ENCODE measurements around the gene ITGA5. TPM values are rescaled to one million over a fixed set of nuclear protein-coding genes. Genes with fewer than 3 reads are reported as not detected.

The ITGA5 gene
- total and polyA plus RNA-seq, 9 of the 15 experiments (the other 6 are each of a cell fraction or from before 2014, with no cell fraction given) = 9.1 to 82.1 (median 47.4) TPM

DNA sequence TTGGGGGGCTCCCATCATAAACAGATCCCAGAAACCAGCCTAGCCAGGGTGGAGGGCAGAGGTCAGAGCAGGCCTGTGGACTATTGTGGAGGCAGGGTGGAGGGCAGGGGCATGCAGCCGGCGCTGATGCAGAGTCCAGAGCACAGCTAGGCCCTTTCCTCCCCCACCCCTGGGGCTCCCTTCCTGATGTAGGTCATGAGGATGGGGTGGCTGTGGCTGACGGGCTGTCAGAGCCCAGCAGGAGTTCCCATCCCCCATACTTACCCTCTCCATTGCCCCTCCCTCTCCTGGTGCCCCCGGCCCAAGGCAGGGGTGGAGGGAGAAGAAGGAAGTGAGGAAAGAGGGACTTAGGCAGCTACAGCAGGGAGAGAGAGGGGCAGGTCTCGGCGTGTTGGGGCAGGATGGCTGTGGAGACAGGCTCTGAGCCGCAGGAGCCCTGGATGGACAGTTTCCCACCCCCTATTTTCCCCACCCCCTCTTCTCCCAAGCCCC, 28.8 kb downstream of the ITGA5 start:
- FAIRE-seq (peak; percentile 23), DNase-seq (ENCODE audit: extremely low read depth in 1 of 4, low spot score in 3 of 4) (peak; percentile 73 to 84 (median 77)), ATAC-seq (peak; percentile 44)
- Histone ChIP-seq H3K9ac (ENCODE audit: insufficient read depth in 1 of 2, low read depth in 2 of 2, low read length in 2 of 2) (peak overlapping the region; percentile 27 to 91), H3K27ac (ENCODE audit: extremely low read depth, low read depth, low read length) (peak overlapping the region; percentile 62), H4K20me1 (replicated peaks; ENCODE audit: control insufficient read depth, insufficient read depth, low read length) (no peaks in the 10 kb centered on the region), H3K79me2 (ENCODE audit: control insufficient read depth, insufficient read depth, low read length) (peaks cover 85% of the 10 kb centered on the region), H3K9me3 (replicated peaks; ENCODE audit: control insufficient read depth, insufficient read depth, low read depth, low read length) (no peaks in the 10 kb centered on the region), H3K4me1 (replicated peaks in 1 of 2; ENCODE audit: control insufficient read depth in 2 of 2, insufficient read depth in 2 of 2, low read length in 2 of 2) (peaks cover 73 to 74% of the 10 kb centered on the region in 2 experiments), H3K9me1 (ENCODE audit: control insufficient read depth, insufficient read depth, low read length) (no peaks in the 10 kb centered on the region), H3K4me2 (ENCODE audit: insufficient read depth, low read length) (peak overlapping the region; percentile 88), H3K27me3 (ENCODE audit: control insufficient read depth in 2 of 2, insufficient read depth in 2 of 2, low read length in 2 of 2) (no peaks in the 10 kb centered on the region), H3K36me3 (ENCODE audit: control insufficient read depth, insufficient read depth, low read length) (peaks cover 38% of the 10 kb centered on the region), H3K4me3 (peak overlapping the region; percentile 57), H2AFZ (ENCODE audit: low read depth, low read length) (peak overlapping the region; percentile 54; the same call in 1 of the 2 replicates)
- 0% methylated on average over 5 of the region's 7 CpGs for WGBS (ENCODE audit: insufficient coverage, low coverage, missing lambda C conversion rate)
- in situ Hi-C loops (cut with MboI) = loop anchor here (10.0 kb wide), 1 partner anchor 55 kb away; no protein-coding TSS in a partner anchor
- BruUV-seq (replicated peaks) = no TSS peak
- ChIA-PET CTCF (ENCODE audit: low intra/inter-chr PET ratio) (no interaction called here), POLR2A (interaction anchor here (0.5 to 1.5 kb wide), 5 partner anchors 9 to 109 kb away, joined by 3 to 7 read pairs (median 4); partner anchors contain the start of gene HNRNPA1)
- intact Hi-C loops (cut with micrococcal nuclease) = no loop called here
- TF ChIP-seq ERF (CRISPR knock-in tag; IDR thresholded peaks at IDR 0.05) (no peak), DACH1 (IDR thresholded peaks at IDR 0.05; ENCODE audit: partially characterized antibody) (no peak), MTA1 (IDR thresholded peaks at IDR 0.05; ENCODE audit: borderline replicate concordance) (peak; percentile 24; the same call in 1 of the 2 replicates), RUNX1 (IDR thresholded peaks at IDR 0.05; ENCODE audit: low read depth) (no peak), SRSF3 (IDR thresholded peaks at IDR 0.05; ENCODE audit: insufficient read depth, low read length) (no peak), SMAD1 (IDR thresholded peaks at IDR 0.05; ENCODE audit: low read depth, low read length, partially characterized antibody) (no peak), BCLAF1 (IDR thresholded peaks at IDR 0.05; ENCODE audit: borderline replicate concordance in 1 of 2, control insufficient read depth in 1 of 2, low read depth in 2 of 2, low read length in 1 of 2) (no peak)
- TF ChIP-seq, protein P1, sequence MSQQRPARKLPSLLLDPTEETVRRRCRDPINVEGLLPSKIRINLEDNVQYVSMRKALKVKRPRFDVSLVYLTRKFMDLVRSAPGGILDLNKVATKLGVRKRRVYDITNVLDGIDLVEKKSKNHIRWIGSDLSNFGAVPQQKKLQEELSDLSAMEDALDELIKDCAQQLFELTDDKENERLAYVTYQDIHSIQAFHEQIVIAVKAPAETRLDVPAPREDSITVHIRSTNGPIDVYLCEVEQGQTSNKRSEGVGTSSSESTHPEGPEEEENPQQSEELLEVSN (IDR thresholded peaks at IDR 0.05; ENCODE audit: borderline replicate concordance in 1 of 2, extremely low read depth in 1 of 2, insufficient read depth in 1 of 2, insufficient read length in 1 of 2, low read depth in 1 of 2, low read length in 1 of 2, poor library complexity in 1 of 2, severe bottlenecking in 1 of 2) = peak in 1 of 2 experiments; percentile 10
- TF ChIP-seq, protein P2, sequence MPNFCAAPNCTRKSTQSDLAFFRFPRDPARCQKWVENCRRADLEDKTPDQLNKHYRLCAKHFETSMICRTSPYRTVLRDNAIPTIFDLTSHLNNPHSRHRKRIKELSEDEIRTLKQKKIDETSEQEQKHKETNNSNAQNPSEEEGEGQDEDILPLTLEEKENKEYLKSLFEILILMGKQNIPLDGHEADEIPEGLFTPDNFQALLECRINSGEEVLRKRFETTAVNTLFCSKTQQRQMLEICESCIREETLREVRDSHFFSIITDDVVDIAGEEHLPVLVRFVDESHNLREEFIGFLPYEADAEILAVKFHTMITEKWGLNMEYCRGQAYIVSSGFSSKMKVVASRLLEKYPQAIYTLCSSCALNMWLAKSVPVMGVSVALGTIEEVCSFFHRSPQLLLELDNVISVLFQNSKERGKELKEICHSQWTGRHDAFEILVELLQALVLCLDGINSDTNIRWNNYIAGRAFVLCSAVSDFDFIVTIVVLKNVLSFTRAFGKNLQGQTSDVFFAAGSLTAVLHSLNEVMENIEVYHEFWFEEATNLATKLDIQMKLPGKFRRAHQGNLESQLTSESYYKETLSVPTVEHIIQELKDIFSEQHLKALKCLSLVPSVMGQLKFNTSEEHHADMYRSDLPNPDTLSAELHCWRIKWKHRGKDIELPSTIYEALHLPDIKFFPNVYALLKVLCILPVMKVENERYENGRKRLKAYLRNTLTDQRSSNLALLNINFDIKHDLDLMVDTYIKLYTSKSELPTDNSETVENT (CRISPR knock-in tag; IDR thresholded peaks at IDR 0.05) = no peak
